Stimulated activated CD4-positive, alpha-beta T cell treated with anti-CD3 and anti-CD28 coated beads, Interleukin-1b, Interleukin-23, amount 100 ng/mL, for 4 hours (primary cell): ENCODE measurements around the gene WBP1.
A peak's percentile ranks its signal among the peaks of the same experiment; 100 is the strongest.
"Not testable (repeated sequence)": the region's sequence is repeated elsewhere in the genome, so short reads cannot be mapped to it uniquely, and the experiment has no call there.

Source experiments
- DNase-seq, 2 donors: peaks; one replicate each; pipeline ENCODE4 v3.0.0-alpha.2; 2020; ENCODE audit warnings: low read depth in 2 of 2

Gene WBP1

GRCh38 chr2:74482801-74483674 is 24.8 kb downstream of the WBP1 start, which contains the start of the genes CCDC142 and TTC31:
Gene CCDC142, minus strand, starts transcription at chr2:74482998. Its CDS starts 161 bp downstream, at chr2:74482837.
Gene TTC31, plus strand, starts transcription at chr2:74483081. Its CDS starts 15 bp downstream, at chr2:74483096.
- peak; percentile 85 to 86 for DNase-seq

DNA sequence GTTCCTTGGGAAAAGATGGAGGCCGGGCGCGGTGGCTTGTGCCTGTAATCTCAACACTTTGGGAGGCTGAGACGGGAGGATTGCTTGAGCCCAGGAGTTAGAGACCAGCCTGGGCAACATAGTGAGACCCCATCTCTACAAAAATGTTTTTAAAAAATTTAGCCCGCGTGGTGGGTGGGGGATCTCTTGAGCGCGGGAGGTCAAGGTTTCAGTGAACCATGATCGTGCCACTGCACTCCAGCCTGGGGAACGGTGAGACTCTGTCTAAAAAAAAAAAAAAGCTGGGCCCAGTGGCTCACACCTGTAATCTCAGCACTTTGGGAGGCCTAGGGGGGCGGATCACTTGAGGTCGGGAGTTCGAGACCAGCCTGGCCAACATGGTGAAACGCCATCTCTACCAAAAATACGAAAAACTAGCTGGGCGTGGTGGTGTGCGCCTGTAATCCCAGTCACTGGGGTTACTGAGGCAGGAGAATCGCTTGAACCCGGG is 25.5 kb downstream of the WBP1 start:
- not testable (repeated sequence) for DNase-seq

GRCh38 chr2:74486141-74486540 is 27.9 kb downstream of the WBP1 start:
- no peak for DNase-seq

DNA sequence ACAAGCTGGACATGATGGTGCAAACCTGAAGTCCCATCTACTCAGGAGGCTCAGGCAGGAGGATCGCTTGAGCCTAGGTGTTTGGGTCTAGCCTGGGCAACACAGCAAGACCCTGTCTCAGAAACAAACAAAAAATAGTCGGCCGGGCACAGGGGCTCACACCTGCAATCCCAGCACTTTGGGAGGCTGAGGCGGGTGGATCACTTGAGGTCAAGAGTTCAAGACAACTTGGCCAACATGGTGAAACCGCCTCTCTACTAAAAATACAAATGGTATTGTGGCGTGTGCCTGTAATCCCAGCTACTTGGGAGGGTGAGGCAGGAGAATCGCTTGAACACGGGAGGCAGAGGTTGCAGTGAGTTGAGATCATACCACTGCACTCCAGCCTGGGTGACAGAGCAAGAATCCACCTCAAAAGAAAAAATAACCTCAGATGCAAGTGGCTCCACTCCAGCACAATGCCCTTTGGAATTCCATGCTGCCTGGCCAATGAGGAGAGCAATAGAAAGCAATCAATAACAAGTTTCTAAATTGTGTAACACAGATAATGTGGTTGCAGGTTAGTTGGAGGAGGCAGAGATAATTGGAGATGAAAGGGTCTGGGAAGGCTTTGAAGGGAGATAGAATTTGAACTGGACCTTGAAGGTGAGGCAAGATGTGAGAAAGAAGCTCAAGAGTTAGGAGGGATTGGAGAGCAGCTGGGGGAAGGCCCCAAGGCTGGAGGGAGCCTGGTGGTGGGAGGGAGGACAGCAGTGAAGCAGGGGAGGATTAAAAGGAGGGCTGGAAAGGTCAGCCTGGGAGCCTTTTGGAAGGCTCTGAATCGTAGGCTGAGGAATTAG is 30.6 kb downstream of the WBP1 start:
- no peak for DNase-seq

- no peak for DNase-seq
Measured at GRCh38 chr2:74489906-74490305, 31.7 kb downstream of the WBP1 start.

DNA sequence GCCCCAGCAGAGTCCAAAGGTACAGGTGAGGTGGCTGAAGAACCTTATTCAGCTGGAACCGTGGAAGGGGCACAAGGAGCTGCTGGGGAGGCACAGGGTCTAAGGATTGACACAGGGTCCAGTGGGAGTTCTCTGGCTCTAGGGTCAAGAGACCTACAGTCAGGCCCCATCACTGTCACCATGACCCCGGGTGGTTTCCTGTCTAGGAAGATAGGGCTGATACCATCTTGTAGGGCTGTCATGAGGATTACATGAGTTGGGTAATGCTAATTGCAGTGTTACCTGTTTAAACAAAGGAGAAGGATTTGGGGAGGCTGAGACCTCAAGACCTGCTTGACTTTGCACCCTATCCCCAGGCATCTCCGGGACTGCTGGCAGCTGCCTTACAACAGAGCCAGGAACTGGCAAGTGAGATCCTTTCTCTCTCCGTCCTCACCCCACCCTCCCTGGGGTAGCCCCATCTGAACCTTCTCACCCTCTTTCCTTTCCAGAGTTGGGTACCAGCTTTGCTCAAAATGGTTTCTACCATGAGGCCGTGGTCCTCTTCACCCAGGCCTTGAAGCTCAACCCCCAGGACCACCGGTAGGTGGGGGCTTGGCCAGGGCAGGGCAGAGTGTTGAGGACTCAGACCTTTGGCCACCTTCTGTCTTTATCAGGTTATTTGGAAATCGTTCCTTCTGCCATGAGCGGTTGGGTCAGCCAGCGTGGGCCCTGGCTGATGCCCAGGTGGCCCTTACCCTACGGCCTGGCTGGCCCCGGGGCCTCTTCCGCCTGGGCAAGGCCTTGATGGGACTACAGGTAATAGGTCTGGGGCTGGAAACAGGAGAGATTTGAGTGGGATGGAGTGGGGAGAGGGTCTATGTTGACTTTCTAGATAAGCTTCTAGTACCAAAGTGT is 33.7 kb downstream of the WBP1 start:
- no peak for DNase-seq

GRCh38 chr2:74493546-74493945 is 35.3 kb downstream of the WBP1 start:
- DNase-seq, result no peak

- no peak for DNase-seq
Measured at GRCh38 chr2:74495440-74495839, 37.2 kb downstream of the WBP1 start.

- DNase-seq, result no peak
Measured at GRCh38 chr2:74496997-74497776, 38.9 kb downstream of the WBP1 start.

- DNase-seq, result no peak
Measured at GRCh38 chr2:74497777-74498499, 39.7 kb downstream of the WBP1 start.

GRCh38 chr2:74498500-74499266 is 40.4 kb downstream of the WBP1 start:
- no peak for DNase-seq

DNA sequence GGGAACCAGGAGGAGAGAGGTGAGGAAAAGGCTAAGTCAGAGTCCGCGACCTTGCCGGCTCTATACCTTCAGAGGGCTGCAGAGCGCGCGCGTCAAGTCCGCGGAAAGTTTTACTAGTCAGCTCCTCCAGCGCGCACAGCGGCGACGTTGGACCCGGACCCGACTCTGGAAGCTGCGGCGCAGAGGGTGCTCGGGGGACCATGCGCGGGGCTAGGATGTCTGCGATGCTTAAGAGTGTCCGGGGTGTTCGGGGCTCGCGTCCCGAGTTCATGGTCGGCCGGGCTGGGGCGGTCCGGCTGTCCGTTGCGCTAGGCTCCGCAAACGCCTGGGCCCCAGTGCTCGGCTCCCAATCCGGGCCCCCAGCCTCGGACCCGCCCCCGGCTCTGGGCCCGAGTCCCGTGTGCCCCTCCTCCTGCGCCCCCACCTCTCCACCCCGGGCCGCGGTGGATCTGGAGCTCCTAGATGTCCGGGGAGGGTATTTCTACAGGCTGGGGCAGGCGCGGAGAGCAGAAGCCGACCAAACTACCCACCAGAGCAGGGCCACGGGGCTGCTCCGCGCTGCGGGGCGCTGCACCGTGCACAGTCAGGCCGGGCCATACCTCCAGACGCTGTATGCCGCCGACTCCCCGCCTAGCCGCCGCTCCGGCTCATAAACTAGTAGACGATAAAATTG is 41.2 kb downstream of the WBP1 start, which contains the start of gene LBX2:
Gene LBX2 (minus strand): TSS at position 337 of the 673 bp plus-strand sequence. CDS start 66 bp downstream, at position 271.
- peak in 1 of 2 donors; percentile 36 for DNase-seq

DNA sequence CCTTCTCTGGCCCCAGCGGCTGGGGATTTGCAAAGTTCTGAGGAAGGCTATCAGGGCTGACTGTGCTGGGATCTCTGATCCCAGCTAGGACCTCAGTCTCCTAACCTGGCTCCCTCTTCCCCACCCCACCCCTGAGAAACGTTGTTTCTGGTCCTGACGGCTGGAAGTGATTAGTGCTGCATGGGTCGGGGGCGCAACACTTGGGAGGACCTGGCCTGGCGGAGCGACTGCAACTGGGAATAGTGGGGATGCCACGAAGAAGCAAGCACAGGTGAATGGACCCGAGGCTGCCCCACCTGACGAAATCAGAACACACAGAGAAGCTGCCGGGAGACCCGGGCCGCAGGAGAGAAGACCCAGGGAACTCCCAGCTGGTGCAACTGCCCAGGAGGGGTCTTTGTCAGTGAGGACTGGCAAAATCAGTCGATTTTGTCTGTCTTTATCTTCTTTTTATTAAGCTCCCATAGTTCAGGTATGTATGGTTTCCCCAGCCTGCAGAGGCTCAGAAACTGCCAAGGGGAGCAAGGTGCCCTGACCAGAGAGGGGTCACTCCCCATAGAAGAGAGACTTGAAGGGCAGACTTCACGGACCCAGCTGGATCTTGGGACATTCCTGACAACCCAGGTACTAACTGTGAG is 41.8 kb downstream of the WBP1 start:
- DNase-seq, result no peak

DNA sequence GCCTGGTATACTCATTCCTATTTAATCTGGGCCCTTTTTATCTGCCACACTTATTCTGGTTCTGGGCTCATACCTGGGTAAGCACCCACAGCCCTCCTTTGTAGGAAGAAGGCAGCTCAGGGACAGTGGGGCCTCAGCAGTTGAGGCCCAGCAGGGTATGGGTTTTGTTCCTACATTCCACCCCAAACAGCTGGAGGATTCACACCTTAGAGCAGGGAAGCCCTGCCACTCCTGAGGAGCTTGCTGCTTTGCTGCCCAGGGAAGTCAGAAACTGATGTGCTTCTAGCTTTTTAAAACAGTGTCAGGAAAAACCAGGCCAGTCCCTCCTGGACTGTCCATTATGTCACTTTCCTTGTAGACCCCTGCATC is 42.3 kb downstream of the WBP1 start:
- DNase-seq, result no peak

GRCh38 chr2:74501335-74502071 is 43.3 kb downstream of the WBP1 start:
- no peak for DNase-seq

- DNase-seq, result no peak
Measured at GRCh38 chr2:74502147-74502719, 44.0 kb downstream of the WBP1 start.
